Neutrophil (primary cell): ENCODE results near the gene SIGLEC8.
A peak's percentile ranks its signal among the peaks of the same experiment; 100 is the strongest.

Experiments used
- H3K27ac ChIP-seq: fragments of 200-600 bp; sonication (generic); 2 replicates; pipeline ENCODE4 v1.5.1; 2016; ENCODE audit warnings: mild to moderate bottlenecking, moderate library complexity
- H3K27me3 ChIP-seq: fragments of 200-600 bp; sonication (generic); 2 replicates; pipeline ENCODE4 v1.6.0; 2016; ENCODE audit warnings: mild to moderate bottlenecking
- H3K36me3 ChIP-seq: fragments of 200-600 bp; sonication (generic); 2 replicates; pipeline ENCODE4 v1.5.1; 2017
- H3K4me1 ChIP-seq, 2 experiments: fragments of 200-600 bp in 1 of 2; sonication (generic) in 1 of 2; 1 replicate in 1 of 2; 2 replicates in 1 of 2; pipeline versions ENCODE4 v1.5.1 to v1.6.1; 2013 to 2016; ENCODE audit warnings: low read depth in 1 of 2, low read length in 1 of 2, mild to moderate bottlenecking in 1 of 2, moderate library complexity in 1 of 2; ENCODE audit not compliant: control insufficient read depth in 1 of 2, insufficient read depth in 1 of 2
- H3K4me3 ChIP-seq, 2 experiments: fragments of 200-600 bp in 1 of 2; sonication (generic) in 1 of 2; 1 replicate in 1 of 2; 2 replicates in 1 of 2; pipeline ENCODE4 v1.5.1; 2013 to 2016; ENCODE audit warnings: low read depth in 1 of 2, low read length in 1 of 2, mild to moderate bottlenecking in 1 of 2, moderate library complexity in 1 of 2
- H3K9me3 ChIP-seq: fragments of 200-600 bp; sonication (generic); 2 replicates; pipeline ENCODE4 v1.5.1; 2016
- TF ChIP-seq, protein P1 (sequence below): fragments of 200-600 bp; sonication (generic); IDR thresholded peaks from 2 replicates; pipeline ENCODE4 v1.5.1; 2016; ENCODE audit warnings: antibody characterized with exemption

The SIGLEC8 gene

DNA sequence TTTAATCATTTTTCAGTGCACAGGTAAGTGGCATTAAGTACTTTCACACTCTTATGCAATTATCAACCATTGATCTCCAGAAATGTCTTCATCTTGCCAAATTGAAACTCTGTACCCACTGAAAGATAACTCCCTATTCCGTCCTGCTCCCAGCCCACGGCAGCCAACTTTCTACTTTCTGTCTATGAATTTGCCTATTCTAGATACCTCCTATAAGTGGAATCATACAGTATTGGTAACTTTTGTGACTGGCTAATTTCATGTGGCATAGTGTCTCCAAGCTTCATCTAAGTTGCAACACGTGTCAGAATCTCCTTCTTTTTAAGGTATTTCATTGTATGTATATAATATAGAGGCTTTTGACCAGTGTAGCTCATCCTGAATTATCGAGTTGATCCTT is 14.4 kb upstream of the SIGLEC8 start:
- Histone ChIP-seq H3K27ac (no peak overlapping the region), H3K4me3 (no peak overlapping the region), H3K9me3 (no peaks in the 10 kb centered on the region), H3K4me1 (peaks cover 23 to 26% of the 10 kb centered on the region in 2 experiments), H3K36me3 (no peaks in the 10 kb centered on the region), H3K27me3 (no peaks in the 10 kb centered on the region)
- TF ChIP-seq, protein P1, sequence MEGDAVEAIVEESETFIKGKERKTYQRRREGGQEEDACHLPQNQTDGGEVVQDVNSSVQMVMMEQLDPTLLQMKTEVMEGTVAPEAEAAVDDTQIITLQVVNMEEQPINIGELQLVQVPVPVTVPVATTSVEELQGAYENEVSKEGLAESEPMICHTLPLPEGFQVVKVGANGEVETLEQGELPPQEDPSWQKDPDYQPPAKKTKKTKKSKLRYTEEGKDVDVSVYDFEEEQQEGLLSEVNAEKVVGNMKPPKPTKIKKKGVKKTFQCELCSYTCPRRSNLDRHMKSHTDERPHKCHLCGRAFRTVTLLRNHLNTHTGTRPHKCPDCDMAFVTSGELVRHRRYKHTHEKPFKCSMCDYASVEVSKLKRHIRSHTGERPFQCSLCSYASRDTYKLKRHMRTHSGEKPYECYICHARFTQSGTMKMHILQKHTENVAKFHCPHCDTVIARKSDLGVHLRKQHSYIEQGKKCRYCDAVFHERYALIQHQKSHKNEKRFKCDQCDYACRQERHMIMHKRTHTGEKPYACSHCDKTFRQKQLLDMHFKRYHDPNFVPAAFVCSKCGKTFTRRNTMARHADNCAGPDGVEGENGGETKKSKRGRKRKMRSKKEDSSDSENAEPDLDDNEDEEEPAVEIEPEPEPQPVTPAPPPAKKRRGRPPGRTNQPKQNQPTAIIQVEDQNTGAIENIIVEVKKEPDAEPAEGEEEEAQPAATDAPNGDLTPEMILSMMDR = no peak

DNA sequence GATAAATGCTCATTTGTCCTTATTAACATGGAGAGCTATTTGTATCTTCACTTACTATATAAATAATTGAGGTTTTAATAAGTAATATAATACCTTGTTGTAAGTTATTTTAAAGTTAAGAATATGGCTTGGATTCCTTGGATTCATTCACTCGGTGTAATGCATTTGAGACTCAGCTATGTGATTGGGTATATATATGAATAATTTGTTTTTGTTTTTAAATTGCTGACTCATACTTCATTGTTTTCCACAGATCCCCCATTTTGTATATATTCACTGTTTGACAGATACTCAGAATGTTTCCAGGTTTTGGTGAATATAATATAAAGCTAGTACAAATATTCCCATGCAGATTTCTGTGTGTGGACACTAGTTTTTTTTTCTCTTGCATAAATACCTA is 13.3 kb upstream of the SIGLEC8 start:
- TF ChIP-seq, protein P1 = no peak
- H3K9me3 ChIP-seq = no peaks in the 10 kb centered on the region
- peaks cover 31 to 33% of the 10 kb centered on the region in 2 experiments for H3K4me1 ChIP-seq
- no peak overlapping the region for H3K4me3 ChIP-seq
- H3K36me3 ChIP-seq = no peaks in the 10 kb centered on the region
- no peak overlapping the region for H3K27ac ChIP-seq
- no peaks in the 10 kb centered on the region for H3K27me3 ChIP-seq

DNA sequence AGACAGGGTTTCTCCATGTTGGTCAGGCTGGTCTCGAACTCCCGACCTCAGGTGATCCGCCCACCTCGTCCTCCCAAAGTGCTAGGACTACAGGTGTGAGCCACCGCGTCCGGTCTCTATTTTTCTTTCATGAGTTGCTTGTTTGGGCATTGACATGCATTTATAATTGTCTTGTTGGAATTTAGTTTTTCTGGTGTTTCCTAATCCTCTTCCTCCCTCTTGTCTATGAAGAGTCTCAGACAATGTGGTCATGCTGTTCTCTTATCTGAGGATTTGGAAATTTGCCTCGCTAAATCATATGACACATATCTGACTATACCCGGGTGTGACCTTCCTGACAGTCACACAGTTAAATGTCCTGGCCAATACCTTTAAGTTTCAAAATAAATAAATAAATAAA is 12.7 kb upstream of the SIGLEC8 start:
- Histone ChIP-seq H3K27me3 (no peaks in the 10 kb centered on the region), H3K27ac (no peak overlapping the region), H3K4me1 (peaks cover 37 to 38% of the 10 kb centered on the region in 2 experiments), H3K36me3 (no peaks in the 10 kb centered on the region), H3K4me3 (no peak overlapping the region), H3K9me3 (no peaks in the 10 kb centered on the region)
- TF ChIP-seq, protein P1 = no peak

DNA sequence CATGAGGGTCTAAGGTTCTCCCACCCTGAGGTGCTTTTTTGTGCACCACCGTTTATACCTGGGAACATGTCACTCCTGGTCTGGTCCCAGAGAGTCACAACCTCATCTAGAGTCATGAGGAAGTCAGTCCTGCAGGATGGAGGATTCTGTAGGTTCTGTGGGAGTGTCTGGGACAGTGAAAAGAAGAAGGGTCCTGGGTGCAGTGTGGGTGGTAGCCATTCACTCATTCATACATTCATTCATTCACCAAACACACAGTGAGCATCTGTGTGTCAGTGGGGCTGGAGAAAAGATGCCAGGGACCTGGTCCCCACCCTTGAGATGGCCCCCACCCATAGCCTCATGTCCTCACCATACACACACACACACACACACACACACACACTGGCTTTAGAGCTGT is 11.4 kb upstream of the SIGLEC8 start:
- H3K9me3 ChIP-seq = no peaks in the 10 kb centered on the region
- H3K36me3 ChIP-seq = no peaks in the 10 kb centered on the region
- peaks cover 39 to 43% of the 10 kb centered on the region in 2 experiments for H3K4me1 ChIP-seq
- TF ChIP-seq, protein P1 = no peak
- H3K27me3 ChIP-seq = no peaks in the 10 kb centered on the region
- H3K27ac ChIP-seq = peak overlapping the region; percentile 55
- H3K4me3 ChIP-seq = no peak overlapping the region

DNA sequence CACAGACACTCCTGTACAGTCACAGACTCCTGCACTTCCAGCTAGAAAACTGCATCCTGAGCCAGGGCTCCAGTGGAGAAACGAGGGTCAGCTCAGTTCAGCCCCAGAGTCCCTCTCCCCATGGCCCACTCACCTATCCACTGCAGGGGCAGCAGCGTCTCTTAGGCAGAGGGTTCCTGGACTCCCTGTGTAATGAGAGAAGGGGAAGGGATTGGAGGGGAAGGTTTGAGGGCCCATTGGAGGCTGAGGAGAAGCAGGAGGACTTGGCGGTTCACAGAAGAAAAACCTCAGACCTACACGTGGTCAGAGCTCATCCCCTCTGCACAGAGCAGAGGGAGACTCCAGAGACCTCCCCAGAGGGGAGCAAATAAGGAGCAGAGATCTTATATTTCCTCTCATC is 10.9 kb upstream of the SIGLEC8 start:
- Histone ChIP-seq H3K9me3 (no peaks in the 10 kb centered on the region), H3K4me1 (peaks cover 42 to 46% of the 10 kb centered on the region in 2 experiments), H3K27ac (peak overlapping the region; percentile 55), H3K27me3 (no peaks in the 10 kb centered on the region), H3K4me3 (no peak overlapping the region), H3K36me3 (no peaks in the 10 kb centered on the region)
- TF ChIP-seq, protein P1 = no peak

DNA sequence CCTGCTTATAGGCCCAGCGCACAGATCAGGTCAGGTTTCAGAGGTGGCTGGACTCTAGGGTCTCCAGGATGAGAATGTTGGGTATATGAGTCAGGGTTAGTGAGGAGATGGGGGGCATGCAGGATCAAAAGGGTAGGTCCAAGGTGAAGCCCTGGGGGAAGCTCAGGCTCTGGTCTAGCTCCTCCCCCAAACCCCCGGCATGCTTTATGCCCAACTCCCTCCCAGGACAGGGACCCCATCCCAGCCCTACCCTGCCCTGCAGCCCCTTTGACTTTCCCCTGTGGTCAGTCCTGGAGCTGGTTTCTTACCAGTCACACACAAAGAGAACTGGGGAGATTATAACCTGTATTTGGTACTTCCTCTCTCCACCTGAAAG is 10.3 kb upstream of the SIGLEC8 start:
- H3K9me3 ChIP-seq = no peaks in the 10 kb centered on the region
- no peaks in the 10 kb centered on the region for H3K27me3 ChIP-seq
- H3K4me3 ChIP-seq = no peak overlapping the region
- peaks cover 44 to 47% of the 10 kb centered on the region in 2 experiments for H3K4me1 ChIP-seq
- no peaks in the 10 kb centered on the region for H3K36me3 ChIP-seq
- H3K27ac ChIP-seq = peak overlapping the region; percentile 55
- TF ChIP-seq, protein P1 = no peak
